Activated CD4-positive, alpha-beta memory T cell treated with anti-CD3 and anti-CD28 coated beads, Interleukin-2, amount 10 ng/mL, durations not matched to agents 7 days and 5 days (primary cell): Measurements from ENCODE around the gene GNAT1. TPM values are rescaled to one million over a fixed set of nuclear protein-coding genes. Genes with fewer than 3 reads are reported as not detected.
"Not testable (repeated sequence)": the region's sequence is repeated elsewhere in the genome, so short reads cannot be mapped to it uniquely, and the experiment has no call there.

ENCODE experiments used
- CTCF ChIA-PET: fragments of 350-600 bp; sonication (Branson Sonifier 250); formaldehyde crosslinking; loops from one replicate; lab custom pipeline; 2021; ENCODE audit warnings: antibody characterized with exemption, inconsistent platforms; lab: Charles Lee
- POLR2A ChIA-PET: fragments of 350-600 bp; sonication (Branson Sonifier 250); formaldehyde crosslinking; loops from one replicate; lab custom pipeline; 2021; ENCODE audit warnings: antibody characterized with exemption; lab: Charles Lee
- DNase-seq: peaks from one replicate; pipeline ENCODE4 v3.0.0-alpha.2; 2020
- H3K27ac Mint-ChIP-seq: one replicate; pipeline ENCODE4 v1.8.0; 2021; ENCODE audit warnings: mild to moderate bottlenecking, mixed read lengths
- H3K27me3 Mint-ChIP-seq: one replicate; pipeline ENCODE4 v1.8.0; 2021; ENCODE audit warnings: mixed read lengths
- H3K36me3 Mint-ChIP-seq: one replicate; pipeline ENCODE4 v1.8.0; 2021; ENCODE audit warnings: low read depth, mixed read lengths
- H3K4me1 Mint-ChIP-seq: one replicate; pipeline ENCODE4 v1.8.0; 2021; ENCODE audit warnings: mixed read lengths
- H3K4me3 Mint-ChIP-seq: one replicate; pipeline ENCODE4 v1.8.0; 2021; ENCODE audit warnings: mild to moderate bottlenecking, mixed read lengths
- H3K9me3 Mint-ChIP-seq: one replicate; pipeline ENCODE4 v1.8.0; 2021; ENCODE audit warnings: mixed read lengths
- total RNA-seq, 2 experiments: library from RNA; stranded (reverse); gene quantifications; one replicate each; pipeline ENCODE4 v1.2.3, GENCODE V29; 2021

The GNAT1 gene
- total RNA-seq, 2 experiments from 2014 or later, result not detected

- H3K36me3 Mint-ChIP-seq, result peaks cover 37% of the 10 kb centered on the region
- peaks cover 89% of the 10 kb centered on the region for H3K4me1 Mint-ChIP-seq
- CTCF ChIA-PET, result interaction anchor here (1.2 to 8.1 kb wide), 3 partner anchors 15 to 30 kb away, joined by 3 to 212 read pairs (median 7); no protein-coding TSS in a partner anchor
- not testable (repeated sequence) for H3K9me3 Mint-ChIP-seq, DNase-seq, H3K27me3 Mint-ChIP-seq
- POLR2A ChIA-PET, result interaction anchor here (1.4 to 9.7 kb wide), 3 partner anchors 9 to 17 kb away, joined by 5 to 117 read pairs (median 87); partner anchors contain the start of gene GNAI2
- H3K4me3 Mint-ChIP-seq, result peak overlapping the region; percentile 78
- peak overlapping the region; percentile 94 for H3K27ac Mint-ChIP-seq
Observed at GRCh38 chr3:50244813-50245212, 53.4 kb downstream of the GNAT1 start.

- CTCF ChIA-PET, result interaction anchor here (1.2 to 8.1 kb wide), 2 partner anchors 17 to 29 kb away, joined by 3 to 212 read pairs; no protein-coding TSS in a partner anchor
- no peaks in the 10 kb centered on the region for H3K9me3 Mint-ChIP-seq
- peaks cover 38% of the 10 kb centered on the region for H3K36me3 Mint-ChIP-seq
- H3K27ac Mint-ChIP-seq, result peak overlapping the region; percentile 94
- peaks cover 89% of the 10 kb centered on the region for H3K4me1 Mint-ChIP-seq
- peak overlapping the region; percentile 78 for H3K4me3 Mint-ChIP-seq
- no peak for DNase-seq
- H3K27me3 Mint-ChIP-seq, result no peaks in the 10 kb centered on the region
- POLR2A ChIA-PET, result interaction anchor here (6.7 to 9.7 kb wide), 2 partner anchors 9 to 17 kb away, joined by 87 to 117 read pairs; partner anchors contain the start of gene GNAI2
Observed at GRCh38 chr3:50245251-50245745, 53.9 kb downstream of the GNAT1 start.

GRCh38 chr3:50245831-50246516 is 54.6 kb downstream of the GNAT1 start:
- H3K9me3 Mint-ChIP-seq, result no peaks in the 10 kb centered on the region
- peaks cover 91% of the 10 kb centered on the region for H3K4me1 Mint-ChIP-seq
- ChIA-PET POLR2A (interaction anchor here (0.8 to 9.7 kb wide), 14 partner anchors 10 to 123 kb away, joined by 3 to 117 read pairs (median 6); partner anchors contain the start of genes GNAI2, HYAL3, IFRD2 and NAA80), CTCF (interaction anchor here (0.9 to 8.1 kb wide), 34 partner anchors 8 to 906 kb away, joined by 3 to 212 read pairs (median 6); partner anchors contain the start of genes GNAI2, GNAT1, HYAL3 and IFRD2)
- peak overlapping the region; percentile 94 for H3K27ac Mint-ChIP-seq
- H3K36me3 Mint-ChIP-seq, result peaks cover 42% of the 10 kb centered on the region
- peak overlapping the region; percentile 78 for H3K4me3 Mint-ChIP-seq
- peak; percentile 94 for DNase-seq
- H3K27me3 Mint-ChIP-seq, result no peaks in the 10 kb centered on the region

- peak overlapping the region; percentile 94 for H3K27ac Mint-ChIP-seq
- peaks cover 90% of the 10 kb centered on the region for H3K4me1 Mint-ChIP-seq
- POLR2A ChIA-PET, result interaction anchor here (0.8 to 9.7 kb wide), 16 partner anchors 10 to 123 kb away, joined by 3 to 117 read pairs (median 6); partner anchors contain the start of genes GNAI2, HYAL3, IFRD2 and NAA80
- H3K9me3 Mint-ChIP-seq, result no peaks in the 10 kb centered on the region
- H3K27me3 Mint-ChIP-seq, result no peaks in the 10 kb centered on the region
- H3K4me3 Mint-ChIP-seq, result peak overlapping the region; percentile 78
- CTCF ChIA-PET, result interaction anchor here (0.6 to 8.1 kb wide), 38 partner anchors 9 to 906 kb away, joined by 3 to 212 read pairs (median 5); partner anchors contain the start of genes GNAI2, GNAT1, HYAL3 and IFRD2
- peak; percentile 89 for DNase-seq
- peaks cover 43% of the 10 kb centered on the region for H3K36me3 Mint-ChIP-seq
Observed at GRCh38 chr3:50246517-50246954, 55.1 kb downstream of the GNAT1 start.

Other genes with a start within 250 kb of the GNAT1 start
- gene RBM5, start 102.7 kb upstream of the GNAT1 start, total RNA-seq, result 100 to 1,000 TPM; 157 to 169 TPM
- under 1 TPM in 1 of 2 experiments, not detected in 1; 0.15 TPM for gene SEMA3F, start 36.3 kb upstream of the GNAT1 start, total RNA-seq
- not detected for gene SLC38A3, start 13.7 kb downstream of the GNAT1 start, total RNA-seq
- 100 to 1,000 TPM; 493 to 519 TPM for gene GNAI2, start 44.6 kb downstream of the GNAT1 start, total RNA-seq
- under 1 TPM; 0.38 to 0.55 TPM for gene SEMA3B, start 77.5 kb downstream of the GNAT1 start, total RNA-seq
- gene LSMEM2, start 87.5 kb downstream of the GNAT1 start, total RNA-seq, result not detected
- 10 to 100 TPM; 40.6 to 45.0 TPM for gene IFRD2, start 100.8 kb downstream of the GNAT1 start, total RNA-seq
- 10 to 100 TPM; 13.2 to 13.9 TPM for gene HYAL3, start 107.8 kb downstream of the GNAT1 start, total RNA-seq
- gene NAA80, start 107.8 kb downstream of the GNAT1 start, total RNA-seq, result 10 to 100 TPM; 41.5 to 49.4 TPM
- under 1 TPM; 0.28 to 0.35 TPM for gene HYAL1, start 112.0 kb downstream of the GNAT1 start, total RNA-seq
- 1 to 10 TPM; 6.7 to 7.2 TPM for gene HYAL2, start 131.1 kb downstream of the GNAT1 start, total RNA-seq
- gene TUSC2, start 136.6 kb downstream of the GNAT1 start, total RNA-seq, result 10 to 100 TPM; 16.8 to 17.9 TPM
- gene RASSF1, start 149.2 kb downstream of the GNAT1 start, total RNA-seq, result 100 to 1,000 TPM; 157 to 160 TPM
- gene ZMYND10, start 154.1 kb downstream of the GNAT1 start, total RNA-seq, result 1 to 10 TPM; 1.7 to 3.2 TPM
- gene NPRL2, start 159.2 kb downstream of the GNAT1 start, total RNA-seq, result 10 to 100 TPM; 48.8 to 50.1 TPM
- 10 to 100 TPM; 37.1 to 39.7 TPM for gene CYB561D2, start 159.3 kb downstream of the GNAT1 start, total RNA-seq
- 10 to 100 TPM; 22.1 to 22.7 TPM for gene TMEM115, start 167.9 kb downstream of the GNAT1 start, total RNA-seq